Fibroblast of pulmonary artery (primary cell): ENCODE data around the gene TP53BP2.

ENCODE experiments used
- DNase-seq: peaks from one replicate; pipeline ENCODE4 v3.0.0-alpha.2; 2010; ENCODE audit warnings: low read depth
- H3K4me3 ChIP-seq: replicated peaks from 2 replicates; pipeline ENCODE4 v1.5.1; 2011; ENCODE audit warnings: low read depth, mild to moderate bottlenecking, control low read depth, low read length, moderate library complexity
- CTCF ChIP-seq: IDR thresholded peaks from 2 replicates; pipeline ENCODE4 v1.5.1; 2011; ENCODE audit warnings: mild to moderate bottlenecking, control low read depth, low read length, inconsistent platforms; ENCODE audit errors: missing control alignments

TP53BP2 gene

GRCh38 chr1:223794136-223794880, 51.4 kb downstream of the TP53BP2 start:
- peak; percentile 68 for DNase-seq
- no peak overlapping the region for H3K4me3 ChIP-seq
- TF ChIP-seq CTCF, result no peak

- no peak for DNase-seq
- no peak overlapping the region for H3K4me3 ChIP-seq
- no peak for TF ChIP-seq CTCF
Observed at GRCh38 chr1:223793716-223794115, 52.0 kb downstream of the TP53BP2 start.

- no peak for TF ChIP-seq CTCF
- no peak overlapping the region for H3K4me3 ChIP-seq
- no peak for DNase-seq
Observed at GRCh38 chr1:223792046-223792445, 53.7 kb downstream of the TP53BP2 start.

GRCh38 chr1:223788746-223789415, 56.9 kb downstream of the TP53BP2 start:
- no peak overlapping the region for H3K4me3 ChIP-seq
- no peak for DNase-seq
- TF ChIP-seq CTCF, result no peak

- no peak for DNase-seq
- no peak overlapping the region for H3K4me3 ChIP-seq
- TF ChIP-seq CTCF, result no peak
Observed at GRCh38 chr1:223785808-223786207, 59.9 kb downstream of the TP53BP2 start.

- H3K4me3 ChIP-seq, result no peak overlapping the region
- no peak for TF ChIP-seq CTCF
- no peak for DNase-seq
Observed at GRCh38 chr1:223784541-223784940, 61.2 kb downstream of the TP53BP2 start.
